HG02759 (cell line): Measurements from ENCODE around the gene TXNRD1.
"Not testable (repeated sequence)": the region's sequence is repeated elsewhere in the genome, so short reads cannot be mapped to it uniquely, and the experiment has no call there.

Source experiments
- ATAC-seq: cut with Tn5 transposase; IDR thresholded peaks from one replicate; pipeline ENCODE4 v1.9.1; 2021; ENCODE audit warnings: mild to moderate bottlenecking, moderate library complexity; ENCODE audit not compliant: unreplicated experiment

Gene TXNRD1

DNA sequence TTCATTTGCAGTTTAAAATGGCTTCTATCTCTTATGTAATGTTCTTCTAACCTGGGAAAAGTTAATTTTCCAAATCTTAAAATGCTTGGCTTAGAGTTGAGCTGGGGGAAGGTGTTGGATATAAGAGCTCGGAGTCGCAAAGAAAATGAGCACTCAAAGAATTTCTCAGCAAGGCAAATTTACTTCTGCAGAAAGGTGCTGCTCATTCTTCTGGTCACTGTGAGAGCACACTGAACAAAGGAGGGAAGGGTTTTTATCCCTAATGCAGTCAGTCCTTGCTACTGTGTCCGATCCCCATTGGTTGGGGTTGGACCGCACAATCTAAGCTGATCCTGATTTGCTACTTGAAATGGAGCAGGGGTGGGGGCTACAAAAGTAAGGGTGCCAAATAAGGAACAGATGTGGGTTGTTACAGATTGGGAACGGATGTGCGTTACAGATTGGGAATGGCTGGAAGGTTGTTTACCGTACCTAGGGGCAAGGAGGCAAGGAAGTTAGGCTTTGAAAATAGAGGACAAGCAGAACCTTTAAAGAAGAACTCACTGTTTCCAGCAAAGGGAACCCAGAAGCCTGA lies 19.4 kb downstream of the TXNRD1 start:
- ATAC-seq, result no peak

DNA sequence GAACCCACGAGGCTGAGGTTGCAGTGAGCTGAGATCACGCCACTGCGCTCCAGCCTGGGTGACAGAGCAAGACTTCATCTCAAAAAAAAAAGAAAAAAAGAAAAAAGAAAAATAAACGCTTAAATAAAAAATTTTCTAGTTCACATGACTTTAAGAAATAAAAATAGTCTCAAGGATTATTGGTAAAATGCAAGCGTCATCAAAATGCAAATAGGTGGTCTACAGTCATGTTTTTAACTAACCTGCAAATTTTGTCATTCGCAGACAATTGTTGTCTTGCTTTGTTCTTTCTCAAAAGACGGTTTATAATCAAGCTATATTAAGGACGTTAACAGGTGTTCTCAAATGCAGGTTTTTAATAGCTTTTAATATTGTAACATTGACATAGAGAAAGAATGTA lies 22.4 kb downstream of the TXNRD1 start:
- ATAC-seq, result no peak

DNA sequence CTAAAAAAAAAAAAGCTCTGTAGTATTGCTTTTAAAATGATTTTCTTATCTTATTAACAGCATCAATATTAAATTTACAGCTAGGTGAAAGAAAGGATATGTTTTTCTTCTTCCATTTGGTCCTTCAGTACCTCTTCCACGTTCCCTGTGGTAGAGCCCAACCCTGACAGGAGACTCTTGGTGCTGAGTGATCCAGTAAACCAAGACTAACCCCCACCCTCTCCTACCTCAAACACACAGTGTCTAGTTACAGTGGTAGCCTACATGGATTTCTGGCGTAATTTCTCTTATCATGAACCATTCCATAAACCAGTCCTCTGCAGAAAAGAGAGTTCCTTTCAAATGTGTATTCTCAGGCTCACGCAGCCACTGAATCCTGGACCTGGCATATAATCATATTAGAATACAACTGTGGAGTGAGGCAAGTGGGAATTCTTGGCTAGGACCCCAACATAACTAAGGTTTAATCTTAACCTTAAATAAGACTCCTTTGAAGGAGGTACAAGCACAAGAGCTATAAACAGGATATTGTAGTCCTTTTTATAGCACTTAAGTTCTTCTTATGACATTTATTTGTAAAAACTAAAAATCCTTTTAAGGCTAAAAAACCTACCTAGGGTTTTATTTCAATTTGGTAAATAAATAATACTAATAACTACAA lies 27.1 kb downstream of the TXNRD1 start:
- no peak for ATAC-seq

DNA sequence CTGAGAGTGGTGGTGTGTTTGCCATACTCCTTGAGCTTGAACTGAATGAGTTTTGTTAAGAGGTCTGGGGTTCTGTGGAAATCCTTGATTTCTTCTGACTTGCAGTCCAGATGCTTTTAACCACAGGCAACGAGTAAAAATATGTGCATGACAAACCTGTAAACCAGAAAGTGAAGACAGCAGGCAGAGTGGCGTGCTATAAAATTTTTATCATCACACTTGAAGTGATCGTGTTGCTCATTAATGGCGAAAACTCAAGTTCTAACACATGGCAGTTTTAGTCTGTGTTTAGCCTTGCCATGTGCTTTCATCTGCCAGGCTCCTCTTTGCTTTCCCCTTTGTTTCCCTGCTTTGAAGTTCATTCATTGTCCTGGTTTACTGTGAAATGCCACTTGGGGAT lies 28.0 kb downstream of the TXNRD1 start:
- no peak for ATAC-seq

DNA sequence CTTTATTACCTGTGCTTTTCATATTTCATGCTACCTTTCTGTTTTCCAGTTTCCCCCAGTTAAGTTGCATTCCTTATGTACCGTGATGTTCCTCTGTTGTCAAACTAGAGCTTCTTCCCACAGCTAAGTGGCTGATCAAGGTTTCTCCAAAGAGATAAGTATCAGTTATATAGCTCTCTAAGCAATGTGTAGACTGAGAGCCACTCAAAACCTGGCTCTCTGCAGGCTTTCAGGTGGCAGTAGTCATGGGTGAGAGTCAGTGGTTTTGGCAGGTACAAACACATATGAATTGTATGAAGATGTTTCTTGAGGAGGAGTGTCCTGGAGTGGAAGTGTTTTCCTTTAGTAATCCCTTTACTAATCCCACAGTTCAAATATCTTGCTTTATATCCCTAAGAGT lies 28.4 kb downstream of the TXNRD1 start:
- ATAC-seq, result no peak

DNA sequence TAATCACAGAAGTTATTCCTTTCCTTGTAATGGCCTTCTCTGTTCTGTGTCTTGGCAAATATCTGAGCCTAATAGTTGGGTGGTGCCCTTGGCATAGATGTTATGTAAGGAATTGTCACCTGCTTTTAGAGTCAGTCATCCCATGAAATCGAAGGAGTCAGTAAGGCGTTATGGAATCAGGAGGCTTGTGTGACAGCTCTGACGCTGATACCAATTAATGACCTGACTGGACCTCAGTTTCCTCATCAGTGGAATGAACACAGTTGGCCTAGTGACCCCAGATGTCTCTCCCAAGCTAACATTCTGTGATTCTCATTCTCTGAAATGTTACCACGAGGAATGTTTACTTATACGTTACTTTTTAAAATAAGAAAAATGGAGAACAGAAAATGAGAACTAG lies 32.1 kb downstream of the TXNRD1 start:
- ATAC-seq, result no peak

DNA sequence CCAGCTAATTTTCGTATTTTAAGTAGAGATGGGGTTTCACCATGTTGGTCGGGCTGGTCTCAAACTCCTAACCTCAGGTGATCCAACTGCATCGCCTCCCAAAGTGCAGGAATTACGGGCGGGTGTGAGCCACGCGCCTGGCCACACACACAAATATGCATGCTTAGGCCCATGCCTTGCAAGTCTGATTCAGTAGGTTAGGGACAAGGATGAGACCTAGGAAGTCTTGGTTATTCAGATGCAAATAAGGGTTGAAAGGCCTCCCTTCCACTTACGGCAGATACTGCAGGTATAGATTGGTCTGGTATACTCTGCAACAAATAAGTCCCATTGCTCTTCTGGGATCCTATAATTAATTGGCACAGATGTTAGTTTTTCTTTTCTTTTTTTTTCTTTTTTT lies 32.9 kb downstream of the TXNRD1 start:
- no peak for ATAC-seq

DNA sequence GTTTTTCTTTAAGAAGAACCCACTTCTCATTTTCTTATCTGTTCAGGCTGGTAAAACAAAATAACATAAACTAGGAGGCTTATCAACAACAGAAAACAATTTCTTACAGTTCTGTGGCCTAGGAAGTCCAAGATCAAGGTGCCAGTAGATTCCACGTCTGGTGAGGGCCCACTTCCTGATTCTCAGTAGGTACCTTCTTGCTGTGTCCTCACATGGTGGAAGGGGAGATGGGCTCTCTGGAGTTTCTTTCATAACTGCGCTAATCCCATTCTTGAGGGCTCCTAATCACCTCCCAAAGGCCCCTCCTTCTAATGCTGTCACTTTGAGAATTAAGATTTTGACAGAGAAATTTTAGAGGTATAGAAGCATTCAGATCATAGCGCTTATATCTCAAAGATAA lies 33.4 kb downstream of the TXNRD1 start:
- no peak for ATAC-seq

DNA sequence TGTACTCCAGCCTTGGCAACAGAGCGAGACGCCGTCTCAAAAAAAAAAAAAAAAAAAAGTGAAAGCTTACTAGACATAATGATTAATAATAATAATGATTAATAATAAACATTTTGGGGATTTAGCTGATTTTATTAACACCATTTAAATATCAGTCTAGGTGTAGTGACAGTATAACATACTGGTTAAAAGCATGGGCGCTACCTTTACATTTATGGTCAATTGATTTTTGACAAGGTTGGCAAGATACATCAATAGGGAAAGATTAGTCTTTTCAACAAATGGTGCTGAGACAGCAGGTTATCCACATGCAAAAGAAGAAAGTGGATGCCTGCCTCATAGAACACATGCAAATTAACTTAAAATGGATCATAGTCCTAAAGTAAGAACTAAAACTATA lies 34.3 kb downstream of the TXNRD1 start:
- no peak for ATAC-seq

DNA sequence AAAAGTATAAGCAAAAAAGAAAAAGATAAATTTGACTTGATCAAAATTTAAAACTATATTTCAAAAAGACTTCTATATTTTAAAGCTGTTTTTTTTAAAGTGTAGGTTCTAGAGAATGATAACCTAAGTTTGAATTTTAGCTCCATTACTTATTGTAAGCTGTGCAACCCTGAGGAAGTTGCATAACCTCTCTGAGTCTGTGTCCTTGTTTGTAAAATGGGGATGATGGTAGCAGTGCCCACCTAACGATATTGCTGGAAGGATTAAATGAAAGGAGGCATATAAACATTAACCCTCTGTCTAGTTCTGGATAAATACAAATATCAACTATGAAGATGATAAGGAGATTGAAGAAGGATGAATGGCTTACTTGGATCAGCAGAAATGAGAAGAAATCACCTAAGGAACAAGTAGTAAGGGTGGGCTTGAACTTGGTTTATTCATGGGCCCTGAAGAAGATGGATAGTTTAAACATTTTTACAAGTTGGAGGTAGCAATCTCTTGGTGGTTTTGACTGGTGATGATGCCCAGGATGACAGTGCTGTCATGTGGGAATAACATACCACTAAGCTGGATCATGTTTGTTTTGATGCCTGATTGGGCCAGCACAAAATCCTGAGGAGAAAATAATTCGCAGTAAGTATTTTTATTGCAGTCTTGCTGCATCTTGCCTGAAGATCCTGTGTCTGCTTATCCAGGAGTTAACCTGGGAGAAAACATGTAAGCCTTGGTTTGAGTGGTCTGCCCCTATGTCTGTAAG lies 35.0 kb downstream of the TXNRD1 start:
- no peak for ATAC-seq

DNA sequence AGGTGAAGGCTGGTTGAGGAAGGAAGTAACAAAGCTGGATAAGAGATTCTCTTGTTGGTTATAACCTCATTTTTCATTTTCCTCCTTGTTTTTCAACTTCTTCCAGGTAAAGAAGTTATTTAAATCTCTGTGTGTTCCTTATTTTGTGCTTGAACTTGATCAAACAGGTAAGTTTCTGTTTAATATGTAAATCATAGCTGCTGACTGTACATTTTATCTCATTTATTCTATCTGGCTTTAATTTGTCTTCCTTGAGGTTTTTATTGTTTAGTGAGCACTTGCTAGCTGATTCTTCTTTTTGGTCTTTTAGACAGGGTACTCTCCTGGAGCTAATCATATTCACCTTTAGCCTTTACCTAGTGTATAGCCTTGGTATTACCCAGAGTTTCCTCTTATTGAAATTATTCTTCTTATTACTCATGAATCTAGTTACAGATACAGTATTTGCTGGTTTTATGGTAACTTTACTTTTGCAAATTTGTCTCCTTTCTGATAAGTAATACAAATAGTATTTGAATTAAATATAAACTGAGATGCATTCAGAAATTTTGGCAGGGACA lies 42.4 kb downstream of the TXNRD1 start:
- no peak for ATAC-seq

DNA sequence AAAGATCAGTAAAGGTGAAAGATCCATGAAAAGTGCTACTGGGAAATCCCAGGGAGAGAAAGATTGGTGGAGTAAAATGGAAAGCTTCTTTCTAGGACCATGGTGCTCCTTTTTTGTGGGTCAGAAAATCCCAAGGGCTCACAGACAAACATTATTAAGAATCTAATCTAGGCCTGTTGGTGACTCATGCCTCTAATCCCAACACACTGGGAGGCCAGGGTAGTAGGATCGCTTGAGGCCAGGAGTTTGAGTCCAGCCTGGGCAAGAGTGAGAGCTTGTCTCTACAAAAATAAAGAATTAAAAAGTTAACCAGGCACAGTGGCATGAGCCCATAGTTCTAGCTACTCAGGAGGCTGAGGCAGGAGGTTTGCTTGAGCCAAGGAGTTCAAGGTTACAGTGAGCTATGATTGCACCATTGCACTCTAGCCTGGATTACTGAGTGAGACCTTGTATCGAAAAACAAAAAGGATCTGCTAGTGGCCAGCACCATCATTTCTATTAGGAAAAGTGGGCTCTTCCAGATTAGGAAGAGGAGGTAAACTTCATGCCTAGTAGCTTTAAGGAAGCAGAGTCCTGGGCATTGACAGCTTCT lies 43.0 kb downstream of the TXNRD1 start:
- no peak for ATAC-seq

DNA sequence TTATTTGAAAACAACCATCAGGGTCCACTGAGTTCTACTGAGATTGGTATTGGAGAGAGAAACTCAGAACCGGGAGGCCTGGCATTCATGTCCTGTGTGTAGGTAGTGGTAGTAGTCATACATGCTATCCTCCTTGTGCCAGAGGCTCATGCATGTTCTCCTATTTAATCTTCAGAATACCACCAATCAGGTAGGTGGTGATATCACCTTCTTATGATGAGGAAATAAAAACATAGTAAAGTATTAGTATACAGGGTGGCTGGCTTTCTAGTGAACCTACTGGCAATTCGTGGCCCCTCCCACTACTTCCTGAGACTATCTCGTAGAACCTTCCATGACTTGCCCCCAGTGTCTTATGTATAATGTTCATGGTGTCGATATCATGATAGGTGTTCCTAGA lies 47.4 kb downstream of the TXNRD1 start:
- ATAC-seq, result no peak

DNA sequence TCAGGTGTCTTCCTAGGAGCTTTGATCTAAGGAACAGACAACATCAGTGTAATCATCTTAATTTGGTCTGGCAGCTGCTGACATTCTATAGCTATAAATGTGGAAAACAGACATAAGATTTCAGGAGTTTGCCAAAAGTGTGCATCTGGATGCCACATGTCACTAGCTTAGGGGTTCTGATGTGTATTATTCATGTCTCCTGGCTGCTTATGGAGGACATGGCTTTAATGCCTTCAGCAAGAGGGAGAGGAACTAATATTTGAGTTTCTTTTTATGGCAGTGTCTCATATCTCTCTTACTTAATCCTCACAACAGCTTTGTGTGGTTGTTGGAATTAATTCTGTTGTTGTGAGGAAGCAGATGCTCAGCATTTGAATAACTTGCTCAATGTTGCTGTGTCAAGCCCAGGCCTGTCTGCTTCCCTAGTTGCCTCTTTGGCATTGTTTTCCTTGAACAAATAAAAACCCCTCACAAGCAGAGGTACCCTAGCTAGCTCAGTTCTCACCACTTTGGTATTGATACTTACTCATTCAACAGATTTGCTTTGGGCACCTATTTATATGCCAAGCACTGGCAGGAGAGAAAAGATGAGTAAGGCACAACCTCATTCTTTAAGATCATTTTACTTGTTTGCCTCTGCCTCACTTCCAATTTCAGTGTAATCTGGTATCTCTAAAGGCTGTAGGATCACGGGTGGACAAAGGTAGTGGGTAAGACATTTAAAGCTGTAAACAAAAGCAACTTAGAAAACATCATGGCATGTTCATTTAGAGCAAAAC lies 48.2 kb downstream of the TXNRD1 start:
- no peak for ATAC-seq

DNA sequence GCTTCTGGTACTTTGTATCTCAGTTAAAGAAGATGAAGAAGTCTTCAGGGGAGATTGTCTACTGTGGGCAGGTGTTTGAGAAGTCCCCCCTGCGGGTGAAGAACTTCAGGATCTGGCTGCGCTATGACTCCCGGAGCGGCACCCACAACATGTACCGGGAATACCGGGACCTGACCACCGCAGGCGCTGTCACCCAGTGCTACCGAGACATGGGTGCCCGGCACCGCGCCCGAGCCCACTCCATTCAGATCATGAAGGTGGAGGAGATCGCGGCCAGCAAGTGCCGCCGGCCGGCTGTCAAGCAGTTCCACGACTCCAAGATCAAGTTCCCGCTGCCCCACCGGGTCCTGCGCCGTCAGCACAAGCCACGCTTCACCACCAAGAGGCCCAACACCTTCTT lies 49.9 kb downstream of the TXNRD1 start:
- ATAC-seq, result not testable (repeated sequence)

DNA sequence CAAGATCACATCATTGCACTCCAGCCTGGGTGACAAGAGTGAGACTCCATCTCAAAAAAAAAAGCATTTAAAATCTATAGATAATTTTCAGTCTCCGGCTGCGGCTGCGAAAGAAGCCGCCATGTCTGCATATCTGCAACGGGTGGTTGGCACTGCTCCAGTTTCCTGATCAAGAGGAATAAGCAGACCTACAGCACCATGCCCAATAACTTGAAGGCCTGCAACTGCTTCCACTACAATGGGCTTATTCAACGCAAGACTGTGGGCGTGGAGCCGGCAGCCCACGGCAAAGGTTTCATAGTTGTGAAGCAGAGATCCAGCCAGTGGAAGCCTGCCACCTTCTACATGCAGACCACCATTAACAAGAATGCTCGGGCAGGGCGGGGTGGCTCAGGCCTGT lies 57.4 kb downstream of the TXNRD1 start:
- ATAC-seq, result no peak

DNA sequence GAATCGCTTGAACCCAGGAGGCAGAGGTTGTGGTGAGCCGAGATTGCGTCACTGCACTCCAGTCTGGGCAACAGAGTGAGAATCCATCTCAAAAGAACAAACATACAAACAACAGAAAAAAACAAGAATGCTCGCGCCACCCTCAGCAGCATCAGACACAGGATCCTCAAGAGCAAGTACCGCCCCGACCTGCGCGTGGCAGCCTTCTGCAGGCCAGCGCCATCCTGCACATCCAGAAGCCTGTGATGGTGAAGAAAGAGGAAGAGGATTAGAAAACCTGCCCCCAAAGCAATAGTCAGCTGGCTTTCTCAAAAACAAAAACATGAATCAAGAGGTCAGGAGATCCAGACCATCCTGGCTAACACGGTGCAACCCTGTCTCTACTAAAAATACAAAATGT lies 57.9 kb downstream of the TXNRD1 start:
- ATAC-seq, result no peak

DNA sequence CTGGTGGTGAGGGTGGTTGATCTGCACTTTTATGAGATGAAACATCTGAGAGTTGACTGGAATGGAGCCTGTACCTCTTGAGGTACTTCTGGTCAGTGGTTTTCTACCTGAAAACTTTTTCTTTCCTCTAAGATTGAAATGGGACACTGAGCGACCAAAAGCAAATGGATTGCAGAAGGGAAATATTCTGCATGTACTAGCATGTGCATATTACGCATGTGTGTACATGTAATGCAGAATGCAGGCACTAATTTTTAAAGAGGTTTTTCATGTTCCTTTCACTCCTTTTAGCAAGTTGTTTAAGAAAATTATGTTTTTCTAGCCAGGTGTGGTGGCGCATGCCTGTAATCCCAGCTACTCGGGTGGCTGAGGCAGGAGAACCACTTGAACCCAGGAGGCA lies 59.2 kb downstream of the TXNRD1 start:
- ATAC-seq, result no peak

DNA sequence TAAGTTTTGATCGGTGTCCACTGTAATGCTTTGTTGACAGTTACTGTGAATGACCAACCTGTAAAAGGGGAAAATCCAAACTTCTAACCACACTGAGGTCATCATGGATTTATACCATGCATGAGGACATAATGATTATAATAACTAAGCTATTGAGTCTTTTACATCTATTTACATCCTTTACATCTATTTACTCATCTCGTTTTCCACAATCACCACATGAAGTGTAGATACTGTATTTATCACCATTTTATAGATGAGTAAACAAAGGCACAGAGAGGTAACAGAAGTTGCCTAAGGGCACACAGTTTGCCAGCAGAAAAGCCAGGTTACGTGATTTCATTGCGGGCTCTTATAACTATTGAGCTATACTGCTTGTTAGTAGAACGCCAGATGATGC lies 60.1 kb downstream of the TXNRD1 start:
- peak; percentile 26 for ATAC-seq

DNA sequence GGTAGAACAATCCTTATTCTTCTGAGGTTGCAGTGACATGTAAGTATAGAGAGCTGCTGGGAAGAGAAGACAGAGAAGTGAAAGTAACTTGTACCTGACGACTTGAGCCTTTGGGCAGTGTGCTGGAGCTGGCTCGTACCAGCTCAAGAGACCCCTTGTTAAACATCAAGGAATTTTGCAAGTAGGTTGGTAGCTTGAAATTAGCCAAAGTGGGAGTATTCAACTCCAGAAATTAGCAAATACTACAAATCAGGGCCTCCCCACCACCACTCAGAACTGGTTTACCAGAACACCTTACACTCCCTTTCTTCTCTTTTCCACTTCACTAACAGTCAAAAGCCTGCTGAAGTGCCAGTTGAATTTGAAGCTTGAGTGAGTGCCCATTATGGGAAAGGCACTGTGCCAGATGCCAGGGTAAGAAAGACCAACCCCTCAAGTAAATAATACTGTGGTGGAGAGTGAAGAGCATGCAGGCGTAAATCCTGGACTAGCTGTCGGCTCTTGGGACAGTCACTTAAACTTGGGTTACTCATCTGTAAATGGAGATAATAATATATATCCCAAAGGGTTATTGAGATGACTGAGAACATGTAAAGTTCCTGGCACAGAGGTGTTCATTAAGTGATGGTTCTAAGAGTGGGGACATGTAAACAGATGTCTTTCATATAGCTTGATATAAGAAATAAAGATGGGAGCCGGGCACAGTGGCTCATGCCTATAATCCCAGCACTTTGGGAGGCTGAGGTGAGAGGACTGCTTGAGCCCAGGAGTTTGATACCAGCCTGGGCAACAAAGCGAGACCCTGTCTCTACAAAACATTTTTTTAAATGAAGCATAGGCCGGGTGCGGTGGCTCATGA lies 60.9 kb downstream of the TXNRD1 start:
- ATAC-seq, result peak; percentile 73
